ELF-1 (cell line): ENCODE results near the gene SPATA20.

Source experiments
- DNase-seq: peaks from one replicate; pipeline ENCODE4 v3.0.0-alpha.2; 2016; ENCODE audit warnings: low read depth, low spot score

SPATA20 gene

DNA sequence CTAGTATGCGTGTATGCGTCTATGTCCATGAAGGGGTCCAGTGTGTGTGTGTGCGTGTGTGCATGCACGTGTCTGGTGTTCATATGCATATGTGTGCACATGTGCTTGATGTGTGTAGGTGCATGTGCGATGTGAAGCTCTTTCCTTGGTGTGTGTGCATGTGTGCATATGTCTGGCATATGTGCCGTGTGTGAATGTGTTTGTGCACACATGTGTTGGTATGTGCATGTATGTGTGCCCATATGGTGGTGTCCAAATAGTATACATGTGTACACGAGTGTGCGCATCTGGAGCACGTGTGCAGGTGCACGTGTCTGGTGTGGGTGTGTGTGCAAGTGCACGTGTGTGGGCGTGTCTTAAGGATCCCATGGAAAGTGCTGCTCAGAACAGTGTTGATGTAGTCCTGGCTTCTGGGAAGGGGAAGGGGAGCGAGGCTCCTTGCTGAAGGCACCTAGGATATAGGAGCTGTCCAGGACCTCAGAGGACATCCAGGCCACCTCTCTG lies 30.5 kb downstream of the SPATA20 start:
- no peak for DNase-seq

GRCh38 chr17:50578173-50578572 lies 31.2 kb downstream of the SPATA20 start:
- DNase-seq, result no peak

GRCh38 chr17:50579399-50579798 lies 32.4 kb downstream of the SPATA20 start:
- no peak for DNase-seq

DNA sequence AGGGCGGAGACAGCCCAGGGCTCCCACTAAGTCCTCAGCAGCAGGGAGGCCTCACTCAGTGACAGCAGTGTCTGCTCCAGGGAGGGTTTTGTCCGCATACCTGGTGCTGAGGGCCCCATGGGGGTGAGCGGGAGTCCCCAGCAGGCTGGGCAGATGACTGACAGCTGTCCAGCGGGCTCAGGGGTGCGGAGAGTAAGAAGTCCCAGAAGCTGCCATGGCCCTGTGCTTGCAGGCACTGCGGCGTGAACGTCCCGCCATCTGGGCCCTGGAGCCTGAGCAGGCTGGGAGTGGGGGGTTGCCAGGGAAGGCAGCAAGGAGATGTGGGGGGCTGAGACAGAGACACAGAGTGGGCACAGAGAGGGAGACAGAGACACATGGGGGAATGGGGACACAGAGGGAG lies 33.7 kb downstream of the SPATA20 start:
- DNase-seq, result no peak

GRCh38 chr17:50581316-50581715 lies 34.3 kb downstream of the SPATA20 start:
- DNase-seq, result no peak

- DNase-seq, result no peak
Observed at GRCh38 chr17:50582741-50583140, 35.8 kb downstream of the SPATA20 start.

GRCh38 chr17:50583641-50584040 lies 36.7 kb downstream of the SPATA20 start:
- peak; percentile 75 for DNase-seq

GRCh38 chr17:50584116-50584515 lies 37.1 kb downstream of the SPATA20 start:
- peak; percentile 63 for DNase-seq

DNA sequence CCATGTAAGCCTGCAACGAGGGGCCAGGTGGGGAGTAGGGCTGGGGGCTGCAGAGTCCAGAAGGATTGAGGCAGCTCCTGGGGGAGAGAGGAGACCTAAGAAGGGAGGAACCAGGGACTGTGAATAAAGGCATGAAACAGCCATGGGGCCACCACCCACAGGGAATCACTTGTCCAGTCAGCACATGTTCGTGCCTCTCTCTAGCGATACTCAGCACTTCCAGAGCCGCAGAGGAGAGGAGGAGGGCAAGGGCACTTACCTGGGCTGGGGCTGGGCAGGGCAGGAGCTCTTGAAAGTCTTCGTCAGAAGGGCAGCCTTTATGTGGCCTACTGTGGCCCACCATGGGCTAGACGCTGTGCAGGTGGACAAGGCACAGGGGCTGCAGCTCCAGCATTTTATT lies 37.8 kb downstream of the SPATA20 start:
- DNase-seq, result no peak

GRCh38 chr17:50585346-50585745 lies 38.4 kb downstream of the SPATA20 start:
- no peak for DNase-seq

DNA sequence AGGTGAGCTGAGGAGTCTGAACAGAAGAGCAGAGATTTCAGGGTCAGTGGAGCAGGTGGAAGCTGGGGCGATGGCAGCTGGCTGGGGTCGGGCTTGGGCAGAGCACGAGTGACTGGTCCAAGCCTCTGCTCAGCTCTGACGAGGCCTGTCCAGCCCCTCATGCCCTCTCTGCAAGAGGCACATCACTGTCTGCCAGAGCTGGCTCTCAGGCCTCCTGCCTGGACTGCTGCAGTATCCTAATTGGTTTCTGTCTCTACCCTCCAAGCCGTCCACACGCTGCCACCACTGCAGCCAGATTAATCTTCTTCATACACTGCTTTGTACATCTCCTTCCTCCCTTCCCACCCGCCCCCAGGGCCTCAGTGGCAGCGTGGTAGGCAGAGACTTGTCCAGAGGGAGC lies 38.9 kb downstream of the SPATA20 start:
- DNase-seq, result no peak

- DNase-seq, result peak; percentile 74
Observed at GRCh38 chr17:50586421-50587247, 39.7 kb downstream of the SPATA20 start.

GRCh38 chr17:50587571-50587970 lies 40.6 kb downstream of the SPATA20 start:
- DNase-seq, result no peak

- peak; percentile 63 for DNase-seq
Observed at GRCh38 chr17:50588391-50589049, 41.5 kb downstream of the SPATA20 start.

GRCh38 chr17:50589095-50589705 lies 42.2 kb downstream of the SPATA20 start:
- no peak for DNase-seq

DNA sequence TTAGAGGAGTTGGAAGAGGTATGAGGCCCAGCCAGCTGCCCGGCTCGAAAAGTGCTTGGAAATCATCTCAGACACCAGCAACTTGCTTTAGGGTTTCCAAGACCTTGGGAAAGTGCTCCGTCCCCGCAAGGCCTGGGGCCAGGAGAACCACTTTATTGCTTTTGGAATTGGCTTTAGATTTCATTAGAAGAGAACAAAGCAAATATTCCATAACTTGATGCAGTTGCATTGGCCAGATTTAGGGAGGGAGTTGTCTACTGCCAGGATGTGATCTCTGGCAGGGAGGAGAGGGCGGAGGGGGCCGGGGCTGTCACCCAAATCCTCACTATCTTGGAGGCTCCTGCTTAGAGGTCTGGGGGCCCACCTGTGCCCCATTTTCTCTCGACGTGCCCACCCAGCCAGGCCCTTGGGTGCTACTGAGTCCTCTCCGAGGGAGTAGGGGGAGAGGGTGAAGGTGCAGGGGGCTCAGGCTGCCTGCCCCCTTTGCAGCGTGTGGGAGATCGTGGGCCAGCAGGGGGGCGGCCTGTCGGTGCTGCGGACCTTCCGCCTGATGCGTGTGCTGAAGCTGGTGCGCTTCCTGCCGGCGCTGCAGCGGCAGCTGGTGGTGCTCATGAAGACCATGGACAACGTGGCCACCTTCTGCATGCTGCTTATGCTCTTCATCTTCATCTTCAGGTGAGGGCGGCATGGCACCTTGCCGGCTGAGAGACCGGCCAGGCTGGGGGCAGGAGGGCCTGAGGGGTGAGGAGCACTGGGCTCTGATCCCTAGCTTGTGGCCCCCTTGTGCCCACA lies 44.2 kb downstream of the SPATA20 start:
- no peak for DNase-seq

DNA sequence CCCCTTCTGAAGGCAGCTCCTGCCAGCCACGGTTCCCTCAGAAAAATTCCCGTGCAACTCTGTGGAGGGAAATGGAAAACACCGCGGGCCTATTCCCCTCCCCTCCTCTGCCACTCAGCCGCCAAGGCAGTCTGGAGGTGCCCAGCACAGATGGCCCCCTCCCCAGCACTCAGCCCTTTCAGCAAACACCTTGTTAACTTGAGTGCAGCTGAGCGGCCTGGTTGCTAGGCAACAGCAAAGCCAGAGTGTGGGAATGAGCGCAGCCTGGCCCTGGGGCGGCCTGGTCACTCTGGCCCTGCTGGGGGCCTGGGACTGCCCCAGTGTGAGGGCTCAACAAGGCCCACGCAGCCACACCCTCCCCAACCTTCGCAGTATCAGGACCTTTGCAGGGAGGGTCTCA lies 46.3 kb downstream of the SPATA20 start:
- peak; percentile 86 for DNase-seq

DNA sequence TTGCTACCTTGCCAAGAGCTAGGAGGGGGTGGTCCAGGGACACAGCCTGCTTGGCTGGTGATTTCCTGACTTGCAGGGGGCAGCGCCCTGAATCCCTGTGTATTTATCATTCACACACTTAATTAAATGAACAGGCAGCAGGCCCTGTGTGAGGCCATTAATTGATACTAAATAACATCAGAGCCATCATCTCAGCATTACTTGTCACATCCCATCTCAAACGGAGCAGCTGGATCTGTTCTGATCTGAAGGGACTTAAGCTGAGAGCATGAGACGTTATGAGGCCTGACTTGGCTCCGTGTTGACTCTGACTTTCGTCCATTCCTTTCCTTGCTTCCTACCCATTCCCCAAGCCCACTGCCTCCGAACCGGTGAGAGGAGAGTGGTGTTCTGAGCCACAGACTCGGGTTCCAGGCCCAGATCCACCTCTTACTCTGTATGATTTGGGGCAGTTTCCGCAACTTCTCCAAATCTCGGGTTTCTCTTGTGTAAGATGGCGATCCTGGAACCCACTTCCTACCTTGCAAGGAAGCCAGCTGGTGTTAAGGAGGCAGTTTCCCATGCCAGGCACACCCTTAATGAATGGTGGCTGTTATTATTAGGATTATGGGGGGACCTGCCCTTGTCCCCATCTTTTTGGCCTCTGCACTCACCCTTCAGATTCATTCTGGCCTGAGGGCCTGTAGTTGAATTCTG lies 47.3 kb downstream of the SPATA20 start:
- no peak for DNase-seq

- no peak for DNase-seq
Observed at GRCh38 chr17:50594892-50595291, 47.9 kb downstream of the SPATA20 start.

GRCh38 chr17:50596191-50597037 lies 49.4 kb downstream of the SPATA20 start:
- DNase-seq, result peak; percentile 66
